SK-N-SH (cell line): ENCODE results near the gene LCN2. TPM values are rescaled to one million over a fixed set of nuclear protein-coding genes. Genes with fewer than 3 reads are reported as not detected.

Experiments used
- CTCF ChIA-PET: fragments of 300-600, 350-600 bp; formaldehyde crosslinking; extraction: SDS; loops from one replicate; lab custom pipeline; 2021; lab: Yijun Ruan, JAX
- POLR2A ChIA-PET: fragments of 350-600 bp; sonication (Branson Sonifier 250); formaldehyde crosslinking; extraction: SDS; loops from one replicate; lab custom pipeline; 2020; ENCODE audit warnings: antibody characterized with exemption, inconsistent platforms; lab: Yijun Ruan, JAX
- DNase-seq: peaks from one replicate; pipeline ENCODE4 v3.0.0; 2012
- H2AFZ ChIP-seq: fragments of 200-600 bp; sonication (generic); 2 replicates; pipeline ENCODE4 v1.8.1; 2016; ENCODE audit warnings: antibody characterized with exemption, mild to moderate bottlenecking, low read depth
- H3F3A ChIP-seq: fragments of 200-600 bp; sonication (generic); replicated peaks from 2 replicates; pipeline ENCODE3; 2016; ENCODE audit warnings: antibody characterized with exemption, mild to moderate bottlenecking; ENCODE audit not compliant: insufficient read depth
- H3K27ac ChIP-seq, 2 experiments: fragments of 200-500 bp in 1 of 2; fragments of 200-600 bp in 1 of 2; sonication (Bioruptor generic) in 1 of 2; sonication (generic), shearing (Covaris generic) in 1 of 2; 2 replicates each; pipeline versions ENCODE4 v1.5.1 to v1.6.1; 2014 to 2016; ENCODE audit warnings: low read depth in 2 of 2, inconsistent platforms in 1 of 2, low read length in 1 of 2, mild to moderate bottlenecking in 1 of 2, mixed read lengths in 1 of 2
- H3K27me3 ChIP-seq: fragments of 200-600 bp; sonication (generic), shearing (Covaris generic); 2 replicates; pipeline ENCODE4 v1.6.1; 2016; ENCODE audit warnings: mixed run types; ENCODE audit not compliant: insufficient read depth
- H3K36me3 ChIP-seq, 2 experiments: fragments of 200-500 bp in 1 of 2; fragments of 200-600 bp in 1 of 2; sonication (Bioruptor generic) in 1 of 2; sonication (generic) in 1 of 2; replicated peaks in 1 of 2; 2 replicates each; pipeline versions ENCODE3 to v1.5.1; 2014 to 2016; ENCODE audit warnings: low read length in 1 of 2, mild to moderate bottlenecking in 1 of 2; ENCODE audit not compliant: insufficient read depth in 2 of 2, control insufficient read depth in 1 of 2
- H3K4me1 ChIP-seq, 2 experiments: fragments of 200-500 bp in 1 of 2; fragments of 200-600 bp in 1 of 2; sonication (Bioruptor generic) in 1 of 2; sonication (generic), shearing (Covaris generic) in 1 of 2; 2 replicates each; pipeline versions ENCODE4 v1.5.1 to v1.6.1; 2014 to 2016; ENCODE audit warnings: low read depth in 1 of 2, low read length in 1 of 2, mixed run types in 1 of 2; ENCODE audit not compliant: insufficient read depth in 2 of 2, control insufficient read depth in 1 of 2
- H3K4me2 ChIP-seq: fragments of 200-600 bp; sonication (generic), shearing (Covaris generic); 2 replicates; pipeline ENCODE4 v1.6.1; 2017; ENCODE audit warnings: mixed run types
- H3K4me3 ChIP-seq, 2 experiments: fragments of 200-500 bp in 1 of 2; fragments of 200-600 bp in 1 of 2; sonication (Bioruptor generic) in 1 of 2; sonication (generic), shearing (Covaris generic) in 1 of 2; 2 replicates each; pipeline versions ENCODE4 v1.5.1 to v1.8.1; 2014 to 2016; ENCODE audit warnings: low read depth in 2 of 2, inconsistent platforms in 1 of 2, low read length in 1 of 2, mild to moderate bottlenecking in 1 of 2, mixed read lengths in 1 of 2, moderate library complexity in 1 of 2
- H3K79me2 ChIP-seq: fragments of 200-600 bp; sonication (generic); 2 replicates; pipeline ENCODE4 v1.8.1; 2017; ENCODE audit warnings: mild to moderate bottlenecking; ENCODE audit not compliant: insufficient read depth
- H3K9ac ChIP-seq: fragments of 200-600 bp; sonication (generic); 2 replicates; pipeline ENCODE4 v1.6.1; 2017; ENCODE audit warnings: mixed run types
- H3K9me2 ChIP-seq: fragments of 200-600 bp; sonication (generic); 2 replicates; pipeline ENCODE4 v1.6.1; 2017; ENCODE audit warnings: mixed run types
- H3K9me3 ChIP-seq: fragments of 200-600 bp; sonication (generic); 2 replicates; pipeline ENCODE4 v1.6.1; 2017; ENCODE audit warnings: mixed run types, mild to moderate bottlenecking, moderate library complexity
- H4K20me1 ChIP-seq: fragments of 200-600 bp; sonication (generic); 2 replicates; pipeline ENCODE4 v1.6.1; 2017; ENCODE audit warnings: mild to moderate bottlenecking, mixed run types; ENCODE audit not compliant: insufficient read depth
- CHD2 ChIP-seq: fragments of 150-350 bp; IDR thresholded peaks from 2 replicates; pipeline ENCODE4 v1.6.1; 2018; ENCODE audit warnings: low read length; ENCODE audit not compliant: partially characterized antibody
- ELF1 ChIP-seq: IDR thresholded peaks from 2 replicates; pipeline ENCODE4 v1.4.0; 2012
- EP300 ChIP-seq, 2 experiments: IDR thresholded peaks; 2 replicates each; pipeline versions ENCODE4 v1.4.0 to v1.6.1; 2012; ENCODE audit warnings: borderline replicate concordance in 1 of 2, low read depth in 1 of 2, low read length in 1 of 2
- FOSL2 ChIP-seq: IDR thresholded peaks from 2 replicates; pipeline ENCODE4 v1.4.0; 2012; ENCODE audit warnings: low read depth, mild to moderate bottlenecking, moderate library complexity, borderline replicate concordance
- FOXJ3 ChIP-seq: sonication (generic); formaldehyde crosslinking; IDR thresholded peaks from 2 replicates; pipeline ENCODE4 v1.5.1; 2020; ENCODE audit warnings: mild to moderate bottlenecking, missing genetic modification reagents
- GABPA ChIP-seq: IDR thresholded peaks from 2 replicates; pipeline ENCODE4 v1.4.0; 2012; ENCODE audit warnings: low read depth, mild to moderate bottlenecking
- GATA2 ChIP-seq: sonication (generic); formaldehyde crosslinking; IDR thresholded peaks from 2 replicates; pipeline ENCODE4 v1.5.0; 2020; ENCODE audit warnings: mild to moderate bottlenecking, missing genetic modification reagents
- JUND ChIP-seq: IDR thresholded peaks from 2 replicates; pipeline ENCODE4 v1.4.0; 2012
- MAX ChIP-seq: IDR thresholded peaks from 2 replicates; pipeline ENCODE4 v1.4.0; 2012; ENCODE audit warnings: low read depth
- MEF2A ChIP-seq: IDR thresholded peaks from 2 replicates; pipeline ENCODE4 v1.4.0; 2012; ENCODE audit warnings: low read depth, borderline replicate concordance
- MXI1 ChIP-seq: IDR thresholded peaks from 2 replicates; pipeline ENCODE4 v1.6.1; 2012; ENCODE audit warnings: mild to moderate bottlenecking, low read depth, low read length, improper control_type of control experiment
- NRF1 ChIP-seq: IDR thresholded peaks from 2 replicates; pipeline ENCODE4 v1.6.1; 2012; ENCODE audit warnings: low read depth, mild to moderate bottlenecking, low read length
- RCOR1 ChIP-seq: fragments of 150-350 bp; IDR thresholded peaks from 2 replicates; pipeline ENCODE4 v1.6.1; 2017; ENCODE audit warnings: antibody characterized with exemption, low read length
- REST ChIP-seq: IDR thresholded peaks from 2 replicates; pipeline ENCODE4 v1.6.1; 2012; ENCODE audit warnings: mild to moderate bottlenecking, low read depth, low read length, moderate library complexity
- RFX5 ChIP-seq: IDR thresholded peaks from 2 replicates; pipeline ENCODE4 v1.6.1; 2012; ENCODE audit warnings: mild to moderate bottlenecking, improper control_type of control experiment, low read length
- RXRA ChIP-seq: IDR thresholded peaks from 2 replicates; pipeline ENCODE4 v1.4.0; 2012; ENCODE audit warnings: low read depth, mild to moderate bottlenecking, borderline replicate concordance
- SMC3 ChIP-seq: IDR thresholded peaks from 2 replicates; pipeline ENCODE4 v1.6.1; 2012; ENCODE audit warnings: low read depth, low read length, improper control_type of control experiment
- ZBTB33 ChIP-seq: IDR thresholded peaks from 2 replicates; pipeline ENCODE4 v1.4.0; 2012; ENCODE audit warnings: low read depth, borderline replicate concordance
- WGBS: methylation state at CpG from one replicate; pipeline ENCODE4 v1.1.6; 2017; ENCODE audit warnings: low lambda C conversion rate; 5-methylcytosine and 5-hydroxymethylcytosine counted together
- polyA plus RNA-seq, 3 experiments: library from polyadenylated mRNA; depleted of rRNA; stranded (reverse); fragments of >200 nt; gene quantifications; 2 replicates each; pipeline ENCODE4 v1.2.3, GENCODE V29; 2012
- TF ChIP-seq, protein P1 (sequence below): fragments of 150-350 bp; IDR thresholded peaks from 2 replicates; pipeline ENCODE4 v1.6.1; 2017; ENCODE audit warnings: antibody characterized with exemption, low read length, low read depth, borderline replicate concordance
- TF ChIP-seq, protein P2 (sequence below): fragments of 150-350 bp; IDR thresholded peaks from 2 replicates; pipeline ENCODE4 v1.6.1; 2016; ENCODE audit warnings: mild to moderate bottlenecking, low read depth, low read length

Gene LCN2
- polyA plus RNA-seq, 1 of the 3 experiments (the other 2 are of a cell fraction): not detected

DNA sequence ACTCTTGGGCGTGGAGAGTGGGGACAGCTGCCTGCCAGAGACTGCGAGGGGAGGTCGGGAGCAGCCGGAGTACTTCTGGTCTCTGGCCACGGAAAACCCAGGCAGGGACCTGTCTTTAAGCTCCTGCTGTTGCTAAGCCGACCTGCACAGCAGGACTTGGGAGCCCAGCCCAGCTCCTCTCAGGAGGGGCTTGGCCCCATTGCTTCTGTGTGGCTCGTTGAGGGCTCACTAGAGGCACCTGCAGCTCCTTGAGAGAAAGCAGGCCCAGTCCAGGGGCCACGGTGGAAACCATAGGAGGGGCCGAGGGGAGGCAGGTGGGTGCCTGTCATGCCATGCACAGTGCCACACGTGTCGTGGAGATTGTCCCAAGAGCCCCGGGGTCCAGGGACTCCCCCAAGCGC lies 3.3 kb upstream of the LCN2 start (continued):
- TF ChIP-seq REST (no peak), NRF1 (no peak), SMC3 (no peak)

- no peaks in the 10 kb centered on the region for H3F3A ChIP-seq
- H3K4me1 ChIP-seq: no peaks in the 10 kb centered on the region; a peak in 1 of 4 replicates
- H2AFZ ChIP-seq: no peak overlapping the region
- no peak overlapping the region for H3K9ac ChIP-seq
- no peak for TF ChIP-seq MEF2A
- no peak for TF ChIP-seq RFX5
- TF ChIP-seq MAX: no peak
- no peak for TF ChIP-seq JUND
- TF ChIP-seq, protein P1, sequence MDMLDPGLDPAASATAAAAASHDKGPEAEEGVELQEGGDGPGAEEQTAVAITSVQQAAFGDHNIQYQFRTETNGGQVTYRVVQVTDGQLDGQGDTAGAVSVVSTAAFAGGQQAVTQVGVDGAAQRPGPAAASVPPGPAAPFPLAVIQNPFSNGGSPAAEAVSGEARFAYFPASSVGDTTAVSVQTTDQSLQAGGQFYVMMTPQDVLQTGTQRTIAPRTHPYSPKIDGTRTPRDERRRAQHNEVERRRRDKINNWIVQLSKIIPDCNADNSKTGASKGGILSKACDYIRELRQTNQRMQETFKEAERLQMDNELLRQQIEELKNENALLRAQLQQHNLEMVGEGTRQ: no peak
- TF ChIP-seq MXI1: no peak
- TF ChIP-seq, protein P2, sequence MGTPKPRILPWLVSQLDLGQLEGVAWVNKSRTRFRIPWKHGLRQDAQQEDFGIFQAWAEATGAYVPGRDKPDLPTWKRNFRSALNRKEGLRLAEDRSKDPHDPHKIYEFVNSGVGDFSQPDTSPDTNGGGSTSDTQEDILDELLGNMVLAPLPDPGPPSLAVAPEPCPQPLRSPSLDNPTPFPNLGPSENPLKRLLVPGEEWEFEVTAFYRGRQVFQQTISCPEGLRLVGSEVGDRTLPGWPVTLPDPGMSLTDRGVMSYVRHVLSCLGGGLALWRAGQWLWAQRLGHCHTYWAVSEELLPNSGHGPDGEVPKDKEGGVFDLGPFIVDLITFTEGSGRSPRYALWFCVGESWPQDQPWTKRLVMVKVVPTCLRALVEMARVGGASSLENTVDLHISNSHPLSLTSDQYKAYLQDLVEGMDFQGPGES: no peak
- no peak for TF ChIP-seq GABPA
- TF ChIP-seq ZBTB33: no peak
- no peak for TF ChIP-seq FOXJ3 (CRISPR knock-in tag)
- no peak for TF ChIP-seq GATA2
- TF ChIP-seq FOSL2: no peak
- TF ChIP-seq SMC3: no peak
- no peak for TF ChIP-seq CHD2
- no peak for TF ChIP-seq EP300 (IDR thresholded peaks at IDR 0.05; ENCODE audit: borderline replicate concordance in 1 of 2, low read depth in 1 of 2, low read length in 1 of 2)
- TF ChIP-seq RCOR1: no peak
- TF ChIP-seq ELF1: no peak
- TF ChIP-seq RXRA: no peak
- TF ChIP-seq NRF1: no peak
- H3K9me2 ChIP-seq: no peaks in the 10 kb centered on the region
- DNase-seq: no peak
- no peaks in the 10 kb centered on the region for H4K20me1 ChIP-seq
- no peaks in the 10 kb centered on the region for H3K27me3 ChIP-seq
- H3K4me3 ChIP-seq: no peak overlapping the region
- H3K4me2 ChIP-seq: no peak overlapping the region
- no peaks in the 10 kb centered on the region for H3K9me3 ChIP-seq
- ChIA-PET POLR2A (no interaction called here), CTCF (no interaction called here)
- 77% methylated on average over 8 of the region's 8 CpGs for WGBS
- H3K79me2 ChIP-seq: no peaks in the 10 kb centered on the region
- no peaks in the 10 kb centered on the region for H3K36me3 ChIP-seq
- no peak overlapping the region for H3K27ac ChIP-seq
Measured at GRCh38 chr9:128146591-128147120, 2.6 kb upstream of the LCN2 start.
